Vagina (tissue), 2 donors: ENCODE results near the gene HSD17B8. TPM values are rescaled to one million over a fixed set of nuclear protein-coding genes. Genes with fewer than 3 reads are reported as not detected.
A peak's percentile ranks its signal among the peaks of the same experiment; 100 is the strongest.

Source experiments
- DNase-seq, 2 donors: peaks; one replicate each; pipeline ENCODE4 v3.0.0-alpha.2; 2017; ENCODE audit errors: extremely low spot score in 2 of 2
- H3K27ac ChIP-seq: fragments of 200-600 bp; sonication (generic); one replicate; pipeline ENCODE4 v1.5.1; 2019
- H3K27me3 ChIP-seq: fragments of 200-600 bp; sonication (generic); one replicate; pipeline ENCODE4 v1.5.1; 2019
- H3K36me3 ChIP-seq, 2 donors: fragments of 200-600 bp; sonication (generic); one replicate each; pipeline ENCODE4 v1.5.1; 2017 to 2019
- H3K4me1 ChIP-seq: fragments of 200-600 bp; sonication (generic); one replicate; pipeline ENCODE4 v1.5.1; 2019
- H3K4me3 ChIP-seq, 2 donors: fragments of 200-600 bp; sonication (generic); 1 replicate in 1 of 2; 2 replicates in 1 of 2; pipeline ENCODE4 v1.5.1; 2016 to 2019
- H3K9me3 ChIP-seq: fragments of 200-600 bp; sonication (generic); one replicate; pipeline ENCODE4 v1.5.1; 2019
- CTCF ChIP-seq, 3 experiments: fragments of 450-650 bp in 2 of 3; fragments of 200-600 bp in 1 of 3; sonication (generic) in 1 of 3; IDR thresholded peaks; one replicate each; pipeline ENCODE4 v1.5.1; 2017 to 2019; ENCODE audit warnings: antibody characterized with exemption in 3 of 3, mild to moderate bottlenecking in 2 of 3, moderate library complexity in 2 of 3
- POLR2A ChIP-seq, 2 donors: fragments of 450-650 bp; IDR thresholded peaks; one replicate each; pipeline ENCODE4 v1.6.1; 2017; ENCODE audit warnings: antibody characterized with exemption in 2 of 2, mild to moderate bottlenecking in 2 of 2, moderate library complexity in 2 of 2
- POLR2AphosphoS5 ChIP-seq, 2 donors: sonication (generic); formaldehyde crosslinking; IDR thresholded peaks; one replicate each; pipeline ENCODE4 v1.9.0; 2017; ENCODE audit warnings: antibody characterized with exemption in 2 of 2, mild to moderate bottlenecking in 2 of 2, low read depth in 1 of 2; ENCODE audit not compliant: insufficient read depth in 1 of 2
- intact Hi-C: fragments of 100-400 bp; cut with DNase I; formaldehyde crosslinking; loops from one replicate; pipeline ENCODE4 v1.15.1; 2023
- total RNA-seq: library from RNA; depleted of rRNA; stranded (reverse); fragments of >200 nt; gene quantifications from one replicate; pipeline ENCODE4 v1.2.3, GENCODE V29; 2016

The HSD17B8 gene
- total RNA-seq, 1 donor from 2014 or later = 17.7 TPM

GRCh38 chr6:33201935-33202334 is 2.5 kb upstream of the HSD17B8 start:
- Histone ChIP-seq H3K4me3 (peak overlapping the region; percentile 81 to 96), H3K9me3 (no peaks in the 10 kb centered on the region), H3K27ac (no peak overlapping the region), H3K27me3 (no peaks in the 10 kb centered on the region), H3K4me1 (peaks cover 74% of the 10 kb centered on the region), H3K36me3 (peaks cover 0 to 18% of the 10 kb centered on the region in 2 donors)
- TF ChIP-seq POLR2A (IDR thresholded peaks at IDR 0.05) (no peak), CTCF (IDR thresholded peaks at IDR 0.05) (no peak), POLR2AphosphoS5 (IDR thresholded peaks at IDR 0.05; ENCODE audit: insufficient read depth in 1 of 2, low read depth in 1 of 2) (no peak)
- DNase-seq = no peak
- intact Hi-C loops = loop anchor here (5.0 to 10.0 kb wide), 2 partner anchors 70 to 1017 kb away; partner anchors contain the start of genes AGER, RPS18 and VPS52

GRCh38 chr6:33202799-33203198 is 1.7 kb upstream of the HSD17B8 start:
- H3K27ac ChIP-seq = no peak overlapping the region
- no peaks in the 10 kb centered on the region for H3K27me3 ChIP-seq
- no peak for TF ChIP-seq POLR2A (IDR thresholded peaks at IDR 0.05)
- no peak for TF ChIP-seq POLR2AphosphoS5 (IDR thresholded peaks at IDR 0.05; ENCODE audit: insufficient read depth in 1 of 2, low read depth in 1 of 2)
- TF ChIP-seq CTCF (IDR thresholded peaks at IDR 0.05) = no peak
- H3K4me3 ChIP-seq = no peak overlapping the region
- H3K9me3 ChIP-seq = no peaks in the 10 kb centered on the region
- peaks cover 0 to 18% of the 10 kb centered on the region in 2 donors for H3K36me3 ChIP-seq
- DNase-seq = no peak
- intact Hi-C loops = loop anchor here (5.0 to 10.0 kb wide), 2 partner anchors 70 to 1018 kb away; partner anchors contain the start of genes AGER, RPS18 and VPS52
- H3K4me1 ChIP-seq = peaks cover 74% of the 10 kb centered on the region

GRCh38 chr6:33203443-33204164 is 851 bp upstream of the HSD17B8 start:
- Histone ChIP-seq H3K36me3 (peaks cover 0 to 18% of the 10 kb centered on the region in 2 donors), H3K4me1 (peaks cover 68% of the 10 kb centered on the region), H3K27ac (no peak overlapping the region), H3K4me3 (no peak overlapping the region), H3K27me3 (no peaks in the 10 kb centered on the region), H3K9me3 (no peaks in the 10 kb centered on the region)
- no peak for TF ChIP-seq POLR2AphosphoS5 (IDR thresholded peaks at IDR 0.05; ENCODE audit: insufficient read depth in 1 of 2, low read depth in 1 of 2)
- TF ChIP-seq POLR2A (IDR thresholded peaks at IDR 0.05) = no peak
- intact Hi-C loops = loop anchor here (5.0 to 10.0 kb wide), 2 partner anchors 69 to 1019 kb away; partner anchors contain the start of genes AGER, RPS18 and VPS52
- DNase-seq = no peak

GRCh38 chr6:33204165-33204414 is 365 bp upstream of the HSD17B8 start:
- no peak for TF ChIP-seq CTCF (IDR thresholded peaks at IDR 0.05)
- TF ChIP-seq POLR2AphosphoS5 (IDR thresholded peaks at IDR 0.05; ENCODE audit: insufficient read depth in 1 of 2, low read depth in 1 of 2) = no peak
- no peak for TF ChIP-seq POLR2A (IDR thresholded peaks at IDR 0.05)
- DNase-seq = no peak
- peaks cover 68% of the 10 kb centered on the region for H3K4me1 ChIP-seq
- H3K36me3 ChIP-seq = peaks cover 0 to 18% of the 10 kb centered on the region in 2 donors
- no peaks in the 10 kb centered on the region for H3K9me3 ChIP-seq
- intact Hi-C loops = loop anchor here (5.0 to 10.0 kb wide), 2 partner anchors 68 to 1019 kb away; partner anchors contain the start of genes AGER, RPS18 and VPS52
- H3K4me3 ChIP-seq = peak overlapping the region; percentile 52
- H3K27me3 ChIP-seq = no peaks in the 10 kb centered on the region
- H3K27ac ChIP-seq = peak overlapping the region; percentile 36

GRCh38 chr6:33205191-33206026 is 954 bp downstream of the HSD17B8 start:
- intact Hi-C loops = loop anchor here (10.0 kb wide), 1 partner anchor 1021 kb away; the partner anchor contains the start of gene AGER
- H3K4me3 ChIP-seq = peak overlapping the region; percentile 52
- peaks cover 0 to 30% of the 10 kb centered on the region in 2 donors for H3K36me3 ChIP-seq
- no peaks in the 10 kb centered on the region for H3K27me3 ChIP-seq
- H3K27ac ChIP-seq = peak overlapping the region; percentile 36
- no peak for DNase-seq
- H3K9me3 ChIP-seq = no peaks in the 10 kb centered on the region
- TF ChIP-seq CTCF (IDR thresholded peaks at IDR 0.05) (no peak), POLR2A (IDR thresholded peaks at IDR 0.05) (no peak), POLR2AphosphoS5 (IDR thresholded peaks at IDR 0.05; ENCODE audit: insufficient read depth in 1 of 2, low read depth in 1 of 2) (no peak)
- peaks cover 68% of the 10 kb centered on the region for H3K4me1 ChIP-seq
